UCSD-AML1 (cell line): ENCODE measurements around the gene ATF6.
"Not testable (repeated sequence)": the region's sequence is repeated elsewhere in the genome, so short reads cannot be mapped to it uniquely, and the experiment has no call there.

ENCODE experiments used
- DNase-seq: peaks from one replicate; lab custom pipeline; 2025; ENCODE audit not compliant: unreplicated experiment; lab: John Stamatoyannopoulos, UW

Gene ATF6, protein sequence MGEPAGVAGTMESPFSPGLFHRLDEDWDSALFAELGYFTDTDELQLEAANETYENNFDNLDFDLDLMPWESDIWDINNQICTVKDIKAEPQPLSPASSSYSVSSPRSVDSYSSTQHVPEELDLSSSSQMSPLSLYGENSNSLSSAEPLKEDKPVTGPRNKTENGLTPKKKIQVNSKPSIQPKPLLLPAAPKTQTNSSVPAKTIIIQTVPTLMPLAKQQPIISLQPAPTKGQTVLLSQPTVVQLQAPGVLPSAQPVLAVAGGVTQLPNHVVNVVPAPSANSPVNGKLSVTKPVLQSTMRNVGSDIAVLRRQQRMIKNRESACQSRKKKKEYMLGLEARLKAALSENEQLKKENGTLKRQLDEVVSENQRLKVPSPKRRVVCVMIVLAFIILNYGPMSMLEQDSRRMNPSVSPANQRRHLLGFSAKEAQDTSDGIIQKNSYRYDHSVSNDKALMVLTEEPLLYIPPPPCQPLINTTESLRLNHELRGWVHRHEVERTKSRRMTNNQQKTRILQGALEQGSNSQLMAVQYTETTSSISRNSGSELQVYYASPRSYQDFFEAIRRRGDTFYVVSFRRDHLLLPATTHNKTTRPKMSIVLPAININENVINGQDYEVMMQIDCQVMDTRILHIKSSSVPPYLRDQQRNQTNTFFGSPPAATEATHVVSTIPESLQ

DNA sequence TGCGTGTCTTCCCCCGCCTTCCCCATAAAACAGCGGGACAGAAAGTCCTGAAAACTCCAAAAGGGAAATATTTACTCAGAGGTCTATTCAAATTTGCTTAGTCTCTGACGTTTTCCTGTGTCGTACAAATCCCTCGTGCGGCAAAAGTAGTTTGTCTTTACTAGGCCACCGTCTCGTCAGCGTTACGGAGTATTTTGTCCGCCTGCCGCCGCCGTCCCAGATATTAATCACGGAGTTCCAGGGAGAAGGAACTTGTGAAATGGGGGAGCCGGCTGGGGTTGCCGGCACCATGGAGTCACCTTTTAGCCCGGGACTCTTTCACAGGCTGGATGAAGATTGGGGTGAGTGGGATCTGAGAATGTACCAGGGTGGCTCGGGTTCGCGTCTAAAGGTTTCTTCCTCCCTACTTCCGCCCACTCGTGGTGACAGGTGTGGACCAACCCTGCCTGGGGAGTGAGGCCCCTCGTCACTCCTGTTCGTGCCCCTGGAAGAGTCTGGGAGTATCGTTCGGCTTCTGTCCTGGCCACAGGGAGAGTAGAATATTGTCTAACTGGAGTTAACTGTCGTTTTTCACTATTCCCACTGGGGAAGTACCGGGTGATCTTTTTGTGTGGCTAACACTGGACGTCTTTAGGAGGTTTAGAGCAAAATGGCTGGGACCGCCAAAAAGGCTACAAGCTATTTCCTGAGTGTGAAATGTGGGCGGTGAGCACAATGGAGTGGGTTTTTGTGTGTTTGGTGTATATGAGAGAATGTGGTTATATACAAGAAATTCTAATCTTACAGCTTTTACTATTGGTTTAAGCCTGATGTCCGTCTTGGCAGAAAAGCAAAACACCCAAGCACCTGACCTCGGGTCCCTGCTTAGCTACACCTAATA is at the start of gene ATF6:
Gene ATF6, plus strand, starts transcription at position 219 of the 880 bp plus-strand sequence. Its CDS starts 41 bp downstream, at position 260.
- peak; percentile 87 for DNase-seq

DNA sequence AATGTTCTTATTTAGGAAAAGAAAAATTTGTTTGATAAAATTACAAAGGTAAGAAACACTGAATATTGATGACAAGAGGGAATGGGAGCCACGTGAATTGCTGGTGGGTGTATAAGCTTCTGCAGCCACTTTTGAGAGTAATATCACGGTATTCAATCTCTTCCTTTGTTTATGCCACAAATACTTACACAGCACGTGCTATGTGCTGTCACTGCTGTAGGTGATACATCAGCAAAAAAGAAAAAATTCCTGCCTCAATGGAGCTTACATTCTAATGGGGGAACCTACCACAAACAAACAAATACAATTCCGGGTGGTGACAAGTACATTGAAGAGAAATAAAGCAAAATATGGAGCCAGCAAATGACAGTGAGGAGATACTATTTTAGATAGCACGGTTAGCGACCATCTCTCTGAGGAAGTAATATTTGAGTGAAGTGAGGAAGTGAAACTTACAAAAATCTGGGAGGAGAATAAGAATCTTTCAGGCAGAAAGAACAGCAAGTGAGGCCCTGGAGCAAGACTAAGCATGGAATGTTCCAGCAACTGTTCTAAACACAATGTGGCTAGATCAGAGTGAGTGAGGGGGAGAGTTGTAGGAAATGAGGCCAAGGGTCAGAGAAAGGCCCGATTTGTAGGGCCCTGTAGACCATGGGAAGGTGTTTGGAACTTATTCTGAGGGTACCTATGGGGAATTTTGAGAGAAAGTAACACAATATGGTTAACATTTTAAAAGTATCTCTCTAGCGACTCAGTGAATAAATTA is 47.4 kb upstream of the ATF6 start:
- no peak for DNase-seq

DNA sequence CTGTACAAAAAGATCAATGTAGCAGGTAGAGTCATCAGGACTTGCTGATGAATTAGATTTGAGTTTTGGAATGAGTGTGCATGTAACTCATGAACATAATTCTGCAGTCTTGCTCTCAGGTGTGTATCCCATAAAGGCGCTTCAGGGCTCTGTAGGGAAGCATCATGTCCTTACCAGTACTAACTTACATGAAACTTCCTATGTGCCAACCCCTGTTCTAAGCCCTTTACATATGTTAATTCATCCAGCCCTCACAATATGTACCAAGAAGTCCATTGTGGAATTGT is 46.9 kb upstream of the ATF6 start:
- no peak for DNase-seq

DNA sequence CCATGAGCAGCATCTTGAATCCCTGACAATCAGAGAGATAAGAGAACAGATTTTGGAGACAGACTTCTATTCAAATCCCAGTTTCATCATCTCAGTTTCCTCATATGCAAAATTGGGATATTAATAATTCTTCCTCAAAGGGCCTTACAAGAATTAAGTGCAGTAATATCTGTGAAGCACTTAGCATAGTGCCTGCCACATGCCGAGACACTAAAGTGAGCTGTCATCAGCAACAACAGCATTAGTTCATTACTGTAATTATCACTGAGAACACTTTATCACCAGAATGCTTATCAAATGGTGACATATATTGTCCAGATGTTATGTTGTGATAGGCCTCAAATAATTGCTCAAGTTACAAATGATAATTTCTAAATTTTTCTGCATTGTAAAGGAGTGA is 45.7 kb upstream of the ATF6 start:
- DNase-seq, result no peak

DNA sequence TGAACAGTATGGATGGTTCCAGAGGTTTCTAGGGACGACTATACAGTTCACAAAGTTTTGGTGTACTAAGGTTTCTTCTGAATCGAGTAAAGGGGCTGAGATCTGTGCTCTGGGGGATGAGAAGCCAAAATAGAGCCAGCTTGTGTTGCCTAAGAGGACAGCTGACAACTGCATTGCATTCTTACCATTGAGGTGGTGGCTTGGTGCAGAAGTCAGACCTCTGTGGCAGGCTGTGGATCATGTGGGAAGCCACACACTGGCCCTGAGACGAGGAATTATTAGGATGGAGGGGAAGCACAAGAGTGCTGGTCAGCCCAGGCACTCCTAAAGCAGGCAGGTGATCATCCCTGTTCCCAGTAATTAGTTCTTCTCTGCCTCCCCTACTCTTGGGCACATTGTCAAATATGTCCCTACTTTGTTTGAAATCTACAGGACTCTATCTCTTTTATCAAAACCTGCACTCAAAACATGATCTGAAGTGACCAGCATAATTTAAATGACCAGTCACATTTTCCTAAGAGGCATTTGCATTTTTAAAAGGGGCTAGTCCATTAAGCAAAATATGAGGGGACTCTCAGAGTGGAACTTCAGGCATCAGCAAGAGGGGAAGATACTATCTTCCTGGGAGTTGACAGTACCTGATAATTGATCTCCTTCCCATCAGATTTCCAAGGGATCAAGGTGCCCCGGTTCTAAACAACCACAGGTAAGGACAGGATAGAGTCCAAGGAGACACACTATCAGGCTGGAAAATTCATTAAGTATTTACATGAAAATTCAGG is 45.0 kb upstream of the ATF6 start, which contains the start of gene FCRLB:
Gene FCRLB, plus strand, starts transcription at position 589 of the 782 bp plus-strand sequence. CDS start 1,129 bp downstream, outside the sequence.
- no peak for DNase-seq

DNA sequence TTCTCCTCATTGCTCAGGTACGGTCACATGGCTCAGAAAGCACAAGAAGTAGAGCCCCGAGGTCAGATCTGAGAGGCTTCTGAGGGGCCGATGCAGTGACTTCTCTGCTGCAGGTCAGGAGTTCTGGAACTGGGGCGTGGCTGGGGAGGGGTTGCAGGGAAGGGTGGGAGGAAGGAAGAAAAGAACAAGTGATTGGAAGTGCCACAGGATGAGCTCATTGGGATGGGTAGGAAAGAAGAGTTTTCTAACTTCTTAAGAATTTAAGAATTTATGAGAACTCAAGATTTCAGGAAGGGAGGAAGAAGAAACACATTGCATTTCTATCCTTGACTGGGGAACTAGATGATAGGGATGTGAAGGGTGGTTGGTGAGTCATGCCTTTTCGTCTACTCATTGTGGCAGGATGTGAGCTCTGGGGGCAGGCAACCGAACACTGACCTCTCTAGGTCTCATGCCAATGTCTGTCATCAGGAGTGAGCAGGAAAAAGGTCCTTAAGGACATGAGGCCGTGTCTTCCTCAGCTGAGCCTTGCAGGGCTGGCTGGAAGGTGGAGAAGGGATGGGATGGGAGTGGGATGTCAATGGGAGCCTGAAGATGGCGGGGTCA is 44.3 kb upstream of the ATF6 start:
- DNase-seq, result peak; percentile 42

DNA sequence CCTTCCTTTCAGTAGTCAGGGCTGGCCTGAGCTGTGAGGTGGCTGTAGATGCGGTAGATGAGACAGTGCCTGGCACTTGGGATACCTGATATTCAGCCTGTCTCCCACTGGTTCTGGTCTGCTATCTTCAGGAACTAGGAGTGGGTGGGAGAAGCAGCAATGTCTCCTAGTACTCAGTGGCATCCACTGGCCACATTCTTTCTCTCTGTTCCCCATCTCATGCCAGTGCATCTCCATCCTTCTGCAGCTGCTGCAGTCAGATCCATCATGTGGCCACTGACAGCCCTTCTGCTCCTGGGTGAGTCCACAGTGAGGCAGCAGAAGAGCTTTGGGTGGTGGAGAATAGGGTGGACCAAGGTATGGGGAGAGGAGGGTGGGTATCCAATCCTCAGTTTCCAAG is 43.7 kb upstream of the ATF6 start:
- DNase-seq, result no peak

DNA sequence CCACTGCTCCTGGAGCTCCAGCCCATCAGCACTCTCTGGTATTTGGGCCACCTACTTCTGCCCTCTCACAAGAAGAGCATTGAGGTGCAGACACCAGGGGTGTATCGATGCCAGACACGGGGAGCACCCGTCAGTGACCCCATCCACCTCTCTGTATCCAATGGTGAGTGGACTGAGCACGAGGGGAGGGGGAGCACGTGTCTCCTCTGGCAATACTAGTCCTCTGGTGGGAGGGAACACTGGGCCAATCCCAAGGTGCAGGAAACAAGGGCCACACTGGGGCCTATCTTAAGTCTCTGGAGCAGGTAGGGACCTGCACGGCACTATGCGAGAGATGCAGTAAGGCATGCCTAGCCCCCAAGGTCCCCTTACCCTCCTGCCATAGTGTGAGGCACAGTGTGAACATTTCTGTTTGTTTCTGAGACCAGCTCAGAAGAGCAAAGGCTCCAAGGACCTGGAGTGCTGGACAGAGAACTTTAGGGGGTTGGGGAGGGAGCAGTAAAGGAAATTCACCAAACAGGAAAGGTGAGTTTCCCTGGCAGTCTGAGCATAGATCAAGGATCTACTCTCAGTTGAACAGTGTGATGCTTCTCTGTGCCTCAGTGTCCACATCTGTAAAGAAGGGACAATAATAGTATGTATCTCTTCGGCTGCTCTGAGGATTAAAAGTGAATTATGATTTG is 42.5 kb upstream of the ATF6 start:
- no peak for DNase-seq

DNA sequence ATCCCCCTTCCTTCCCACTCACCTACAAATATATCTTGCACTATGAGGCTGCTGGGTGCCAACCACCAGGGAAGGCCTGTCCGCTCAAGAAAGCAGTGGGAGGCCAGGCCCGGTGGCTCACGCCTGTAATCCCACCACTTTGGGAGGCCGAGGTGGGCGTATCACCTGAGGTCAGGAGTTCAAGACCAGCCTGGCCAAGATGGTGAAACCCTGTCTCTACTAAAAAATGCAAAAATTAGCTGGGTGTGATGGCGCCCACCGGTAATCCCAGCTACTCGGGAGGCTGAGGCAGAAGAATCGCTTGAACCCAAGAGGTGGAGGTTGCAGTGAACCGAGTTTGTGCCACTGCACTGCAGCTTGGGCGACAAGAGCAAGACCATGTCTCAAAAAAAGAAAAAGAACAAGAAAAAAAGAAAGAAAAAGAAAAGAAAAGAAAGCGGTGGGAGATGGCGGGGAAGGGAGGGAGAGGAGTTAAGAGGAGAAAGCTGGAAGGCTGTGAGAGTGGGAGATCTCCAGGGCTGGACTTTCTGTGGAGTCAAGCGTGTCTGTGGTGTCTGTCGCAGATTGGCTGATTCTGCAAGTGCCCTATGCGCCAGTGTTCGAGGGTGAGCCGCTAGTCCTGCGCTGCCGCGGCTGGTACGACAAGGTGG is 40.7 kb upstream of the ATF6 start:
- DNase-seq, result not testable (repeated sequence)

DNA sequence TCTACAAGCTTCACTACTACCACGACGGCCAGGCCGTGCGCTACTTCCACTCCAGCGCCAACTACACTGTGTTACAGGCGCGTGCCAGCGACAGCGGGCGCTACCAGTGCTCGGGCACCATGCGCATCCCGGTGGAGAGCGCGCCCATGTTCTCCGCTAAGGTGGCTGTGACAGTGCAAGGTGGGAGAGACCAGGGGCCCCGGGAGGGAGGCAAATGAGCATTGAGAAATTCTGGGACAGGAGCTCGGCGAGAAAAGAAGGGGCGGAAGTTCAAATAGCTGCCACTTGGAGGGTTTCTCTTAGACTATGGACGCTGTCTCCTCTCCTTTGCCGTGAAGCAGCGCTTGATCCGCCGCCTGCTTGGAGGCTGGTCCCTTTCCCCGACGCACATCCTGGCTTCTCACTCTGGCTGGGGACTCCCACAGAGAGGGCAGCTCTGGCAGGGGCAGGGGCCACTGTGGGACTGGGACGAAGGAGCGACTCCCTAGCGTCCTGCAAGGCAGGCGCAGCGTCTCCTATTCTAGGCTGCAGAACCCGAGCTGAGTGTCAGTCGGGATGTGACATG is 40.1 kb upstream of the ATF6 start:
- peak; percentile 69 for DNase-seq

DNA sequence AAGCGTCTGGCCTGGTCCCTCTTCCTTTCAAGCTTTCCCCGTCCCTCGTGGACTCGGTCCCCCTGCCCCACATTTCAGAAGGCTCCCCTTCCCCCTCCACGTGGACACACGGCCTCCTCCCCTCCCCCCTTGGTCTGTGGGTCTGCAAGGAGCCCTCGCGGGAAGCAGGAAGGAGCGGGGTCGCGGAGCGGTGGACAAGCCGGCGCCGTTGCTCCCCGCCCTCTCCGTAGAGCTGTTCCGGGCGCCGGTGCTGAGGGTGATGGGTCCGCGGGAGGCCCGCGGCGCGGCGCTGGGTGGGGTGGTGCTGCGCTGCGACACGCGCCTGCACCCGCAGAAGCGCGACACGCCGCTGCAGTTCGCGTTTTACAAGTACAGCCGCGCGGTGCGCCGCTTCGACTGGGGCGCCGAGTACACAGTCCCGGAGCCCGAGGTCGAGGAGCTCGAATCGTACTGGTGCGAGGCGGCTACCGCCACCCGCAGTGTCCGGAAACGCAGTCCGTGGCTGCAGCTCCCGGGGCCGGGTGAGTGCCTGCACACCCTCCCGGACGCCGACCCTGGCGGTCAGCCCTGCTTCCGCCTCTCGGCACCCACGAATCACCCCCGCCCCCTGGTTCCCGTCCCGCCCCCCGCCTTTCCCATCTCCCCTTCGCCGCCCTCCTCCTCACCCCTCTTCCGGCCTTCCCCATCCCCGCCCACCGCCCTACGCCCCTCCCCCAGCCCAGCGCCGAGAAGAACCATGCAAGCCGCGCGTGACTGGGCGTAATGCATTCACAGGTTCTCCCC is 39.5 kb upstream of the ATF6 start:
- peak; percentile 88 for DNase-seq

DNA sequence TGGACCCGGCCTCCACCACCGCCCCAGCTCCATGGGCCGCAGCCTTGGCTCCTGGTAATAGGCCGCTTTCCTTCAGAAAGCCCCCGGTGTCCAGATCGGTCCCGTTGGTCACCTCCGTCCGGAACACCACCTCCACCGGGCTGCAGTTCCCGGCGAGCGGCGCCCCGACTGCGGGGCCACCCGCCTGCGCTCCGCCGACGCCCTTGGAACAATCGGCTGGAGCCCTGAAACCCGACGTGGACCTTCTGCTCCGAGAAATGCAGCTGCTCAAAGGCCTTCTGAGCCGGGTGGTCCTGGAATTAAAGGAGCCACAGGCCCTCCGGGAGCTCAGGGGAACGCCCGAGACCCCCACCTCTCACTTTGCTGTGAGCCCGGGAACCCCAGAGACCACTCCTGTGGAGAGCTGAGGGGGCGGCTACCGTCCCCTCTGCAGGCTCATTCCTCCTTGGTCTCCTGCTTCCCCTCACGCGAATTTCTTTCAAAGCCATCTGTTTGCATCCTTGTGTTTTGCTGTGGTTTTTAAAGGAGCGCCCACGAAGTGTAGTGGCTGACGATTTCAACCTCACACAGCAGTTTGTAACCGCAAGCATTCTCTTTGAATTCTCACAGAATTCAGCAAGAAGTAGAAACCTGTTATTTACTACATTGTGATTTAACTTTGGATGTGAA is 38.7 kb upstream of the ATF6 start:
- peak; percentile 60 for DNase-seq

DNA sequence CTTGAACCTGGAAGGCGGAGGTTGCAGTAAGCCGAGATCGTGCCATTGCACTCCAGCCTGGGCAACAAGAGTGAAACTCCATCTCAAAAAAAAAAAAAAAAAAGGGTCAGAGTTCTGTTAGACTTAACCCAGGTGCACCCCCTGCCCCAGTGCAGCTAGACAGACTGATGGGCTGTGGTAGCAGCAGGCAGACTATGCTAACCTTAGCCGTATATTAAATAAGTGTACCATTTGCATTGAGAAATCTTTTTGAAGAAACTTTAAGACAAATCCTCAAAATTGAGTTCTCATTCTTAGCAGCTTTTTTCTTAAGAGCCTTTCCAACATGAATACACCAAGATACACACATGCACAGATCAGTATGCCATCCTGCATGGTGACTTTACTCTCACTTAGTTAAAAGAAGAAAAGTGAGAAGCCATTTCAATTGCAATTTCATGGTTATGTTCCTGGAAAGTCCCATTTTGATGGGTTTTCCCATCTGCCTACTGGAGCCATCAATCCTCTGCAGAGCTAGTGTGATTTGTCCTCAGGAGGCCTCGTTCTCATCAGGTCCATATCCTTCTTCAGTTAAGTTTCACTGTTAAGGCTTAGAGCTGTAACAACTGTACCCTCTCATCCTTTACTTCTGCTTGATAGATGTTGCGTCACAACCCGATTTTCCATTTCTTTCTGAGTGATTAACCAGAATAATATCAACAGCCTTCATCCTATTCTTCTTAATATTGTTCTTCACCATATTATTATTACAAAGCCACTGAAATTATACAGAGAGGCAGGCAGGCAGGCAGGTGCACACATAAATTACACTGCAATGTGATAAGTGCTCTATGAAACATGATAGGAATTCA is 37.5 kb upstream of the ATF6 start:
- DNase-seq, result no peak

DNA sequence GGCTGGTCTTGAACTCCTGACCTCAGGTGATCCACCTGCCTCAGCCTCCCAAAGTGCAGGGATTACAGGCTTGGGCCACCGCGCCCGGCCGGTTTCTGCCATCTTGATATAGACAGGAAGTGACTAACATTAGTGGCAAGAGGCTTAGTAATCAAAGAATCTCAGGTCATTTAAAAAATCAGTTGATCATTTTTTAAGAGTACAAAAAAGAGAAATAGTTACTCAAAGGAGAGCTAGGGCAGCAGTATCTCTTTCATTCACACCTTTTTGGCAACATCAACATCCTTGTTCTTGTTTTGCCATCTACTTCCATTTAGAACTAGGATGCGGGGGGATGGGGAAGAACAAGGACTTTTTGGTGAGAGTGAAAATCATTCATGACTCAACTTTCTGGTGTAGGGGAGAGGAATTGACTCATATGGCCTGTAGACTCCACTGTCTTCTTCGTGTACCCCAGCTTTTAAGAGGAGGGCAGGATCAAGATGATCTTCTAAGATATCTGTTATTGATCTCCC is 36.0 kb upstream of the ATF6 start:
- DNase-seq, result no peak

DNA sequence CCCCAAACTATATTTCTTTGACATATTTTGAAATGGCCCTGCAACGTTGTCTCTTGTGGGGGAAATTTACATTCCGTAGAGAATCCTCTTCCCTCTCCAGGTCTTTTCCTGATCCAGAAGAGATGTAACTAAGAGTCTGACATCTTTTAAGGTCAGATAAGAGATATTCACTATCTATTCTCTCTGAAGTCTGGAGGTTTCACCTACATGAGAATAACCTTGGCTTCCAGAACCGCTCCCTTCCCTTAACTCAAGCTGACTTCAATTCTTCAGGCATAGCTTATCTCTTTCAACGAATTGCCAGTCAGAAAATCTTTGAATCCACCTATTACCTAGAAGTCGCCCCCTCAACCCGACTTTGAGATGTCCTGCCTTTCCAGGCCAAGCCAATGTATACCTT is 34.9 kb upstream of the ATF6 start:
- no peak for DNase-seq
